GM15510 (cell line): ENCODE measurements around the gene GPR107.
A peak's percentile ranks its signal among the peaks of the same experiment; 100 is the strongest.

Experiments
- POLR2A ChIP-seq: IDR thresholded peaks from 3 replicates; pipeline ENCODE4 v1.6.1; 2011; ENCODE audit warnings: borderline replicate concordance; ENCODE audit not compliant: insufficient read length; ENCODE audit errors: extremely low read depth

The GPR107 gene

DNA sequence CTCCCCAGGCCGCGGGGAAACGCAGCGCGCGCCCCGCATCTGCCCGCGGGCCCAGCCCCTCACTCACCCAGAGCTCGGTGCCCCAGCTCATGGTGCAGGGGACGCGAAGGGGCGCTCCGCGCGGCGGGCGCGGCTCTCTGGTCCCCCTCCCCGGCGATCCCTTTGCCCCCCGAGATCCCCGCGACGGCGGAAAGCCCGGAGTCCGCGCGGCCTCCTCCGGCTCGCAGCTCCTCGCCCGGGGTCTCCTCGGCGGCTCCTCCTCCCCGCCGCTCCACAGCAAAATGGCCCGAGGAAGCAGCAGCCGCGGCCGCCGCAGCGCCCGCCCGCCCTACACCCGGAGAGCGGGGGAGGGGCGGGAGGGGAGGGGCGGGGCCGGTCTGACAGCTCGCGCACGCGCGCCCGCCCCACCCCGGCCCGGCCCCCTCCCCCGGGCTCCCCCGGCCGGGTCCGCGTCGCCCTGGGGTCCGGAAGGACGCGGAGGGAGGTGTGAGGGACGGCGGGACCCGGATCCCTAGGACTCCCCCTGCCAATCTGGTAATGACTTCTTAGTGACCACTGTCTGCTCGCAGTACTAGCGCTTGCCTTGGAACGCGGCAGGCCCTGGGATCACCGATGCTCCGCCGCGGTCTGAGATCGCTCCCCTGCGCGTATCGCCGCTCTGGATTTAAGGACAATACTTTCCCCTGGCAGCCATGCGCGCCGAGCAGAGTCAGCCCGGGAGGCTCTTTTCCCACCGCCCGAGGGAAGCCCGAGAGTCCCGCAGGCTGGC, 10.6 kb upstream of the GPR107 start, which contains the start of gene FNBP1:
Gene FNBP1, minus strand, starts transcription at position 305 of the 769 bp plus-strand sequence. Its CDS starts 214 bp downstream, at position 91.
- peak; percentile 92 for TF ChIP-seq POLR2A

DNA sequence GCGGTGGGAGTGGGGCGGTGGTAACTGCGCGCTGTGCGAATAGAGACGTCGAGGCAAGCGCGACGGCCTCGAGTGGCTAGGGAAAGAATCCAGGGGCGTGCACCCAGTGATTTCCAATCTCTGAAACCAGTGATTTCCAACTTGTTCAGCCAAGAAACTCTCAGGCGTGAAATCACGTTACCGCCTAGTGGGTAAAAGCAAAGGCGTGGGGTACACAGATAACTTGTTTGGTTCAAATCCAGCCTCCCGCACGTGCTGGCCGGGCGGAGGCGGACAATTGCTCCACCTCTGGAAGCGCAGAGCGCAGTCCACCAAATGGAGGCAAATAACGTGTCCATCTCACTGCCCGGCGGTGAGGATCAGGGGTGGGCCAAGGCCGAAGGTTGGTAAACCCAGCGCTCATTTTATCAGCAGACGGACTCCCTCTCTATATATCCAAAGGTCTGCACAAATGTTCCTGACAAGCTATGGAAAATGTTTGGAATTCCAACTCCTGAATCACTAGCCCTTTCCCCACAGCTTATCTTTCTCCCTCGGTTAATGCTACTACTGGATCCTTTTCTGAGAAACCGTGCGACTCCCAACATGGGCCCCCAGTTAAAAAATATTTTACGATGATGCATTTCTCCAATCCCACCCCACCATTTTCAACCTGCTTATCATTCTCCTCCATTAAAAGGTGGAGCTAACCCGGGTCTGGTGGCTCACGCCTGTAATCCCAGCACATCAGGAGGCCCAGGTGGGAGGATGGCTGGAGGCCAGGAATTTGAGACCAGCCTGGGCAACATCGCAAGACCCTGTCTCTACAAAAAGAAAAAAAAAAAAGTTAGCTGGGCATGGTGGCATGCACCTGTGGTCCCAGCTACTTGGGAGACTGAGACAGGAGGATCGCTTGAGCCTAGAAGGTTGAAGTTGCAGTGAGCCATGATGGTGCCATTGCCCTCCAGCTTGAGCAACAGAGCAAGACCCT, 9.8 kb upstream of the GPR107 start:
- TF ChIP-seq POLR2A = no peak

DNA sequence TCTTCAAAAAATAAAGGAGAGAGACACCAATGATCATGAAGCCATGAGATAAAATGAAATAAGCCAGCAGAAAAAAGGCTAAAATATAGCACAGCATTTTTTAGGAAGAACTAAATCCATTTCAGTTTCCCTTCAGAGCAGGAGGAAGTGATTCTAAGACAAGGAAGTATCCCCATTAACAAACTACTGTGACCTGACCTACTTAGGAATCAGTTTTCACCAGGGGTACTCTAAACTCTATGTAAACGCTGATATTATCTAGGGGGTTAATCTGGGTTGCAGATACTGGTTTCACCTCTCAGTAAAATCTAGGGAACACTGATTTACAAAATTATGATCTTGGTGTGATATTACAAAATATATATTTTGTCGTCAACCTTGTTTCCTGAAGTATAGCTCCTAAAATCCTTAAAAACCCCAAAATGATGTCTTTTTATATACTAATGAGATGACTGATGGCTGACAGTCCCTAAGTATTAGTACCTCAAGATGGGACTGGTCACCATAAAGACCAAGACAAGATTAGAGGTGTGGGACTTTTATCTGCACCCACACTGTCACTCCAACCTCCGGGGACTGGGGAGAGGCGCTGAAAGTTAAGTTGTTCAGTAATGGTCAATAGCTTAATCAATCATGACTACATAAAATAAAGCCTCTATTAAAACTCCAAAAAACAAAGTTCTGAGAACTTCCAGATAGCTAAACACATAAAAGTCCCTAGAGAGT, 7.8 kb upstream of the GPR107 start:
- TF ChIP-seq POLR2A = no peak

DNA sequence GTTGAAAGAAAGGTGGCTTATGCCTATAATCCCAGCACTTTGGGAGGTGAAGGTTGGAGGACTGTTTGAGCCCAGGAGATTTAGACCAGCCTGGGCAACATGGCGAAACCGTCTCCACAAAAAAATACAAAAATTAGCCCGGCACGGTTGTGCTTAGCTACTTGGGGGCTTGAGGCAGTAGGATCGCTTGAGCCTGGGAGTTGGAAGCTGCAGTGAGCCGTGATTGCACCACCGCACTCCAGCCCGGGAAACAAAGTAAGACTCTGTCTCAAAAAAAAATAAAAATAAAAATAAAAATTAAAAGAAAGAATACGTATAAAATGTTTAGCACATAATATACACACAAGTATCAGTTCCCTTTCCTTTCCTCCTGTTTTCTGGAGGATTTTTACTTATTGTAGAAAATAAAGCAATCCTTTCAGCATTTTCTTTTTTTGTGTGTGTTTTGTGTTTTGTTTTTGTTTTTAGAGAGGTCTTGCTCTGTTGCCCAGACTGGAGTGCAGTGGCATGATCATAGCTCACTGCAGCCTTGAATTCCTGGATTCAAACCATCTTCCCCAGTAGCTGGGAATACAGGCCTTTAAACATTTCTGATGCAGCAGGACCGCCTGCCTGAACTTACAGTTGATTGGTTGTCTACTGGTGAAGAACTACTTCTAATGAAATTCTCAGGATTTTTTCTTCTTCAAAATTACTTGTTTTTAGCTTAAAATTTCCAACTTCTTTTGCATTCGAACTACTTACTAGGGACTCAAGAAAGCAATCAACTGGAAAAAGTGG, 4.1 kb upstream of the GPR107 start:
- TF ChIP-seq POLR2A = no peak

DNA sequence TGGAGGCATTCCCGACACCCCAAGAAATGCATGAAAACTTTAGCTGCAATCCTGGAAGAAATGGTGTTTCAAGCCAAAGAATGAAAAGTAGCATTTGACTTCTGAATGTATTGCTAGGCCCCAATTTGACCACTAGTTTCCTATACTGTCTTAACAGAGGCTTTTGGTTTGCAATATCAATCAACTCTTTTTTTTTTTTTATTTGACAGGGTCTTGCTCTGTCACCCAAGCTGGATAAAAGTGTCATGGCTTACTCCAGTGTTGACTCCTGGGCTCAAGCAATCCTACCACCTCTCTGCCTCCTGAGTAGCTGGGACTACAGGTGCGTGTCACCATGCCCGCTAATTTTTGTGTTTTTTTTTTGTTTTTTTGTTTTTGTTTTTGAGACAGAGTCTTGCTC, 3.2 kb upstream of the GPR107 start:
- no peak for TF ChIP-seq POLR2A

DNA sequence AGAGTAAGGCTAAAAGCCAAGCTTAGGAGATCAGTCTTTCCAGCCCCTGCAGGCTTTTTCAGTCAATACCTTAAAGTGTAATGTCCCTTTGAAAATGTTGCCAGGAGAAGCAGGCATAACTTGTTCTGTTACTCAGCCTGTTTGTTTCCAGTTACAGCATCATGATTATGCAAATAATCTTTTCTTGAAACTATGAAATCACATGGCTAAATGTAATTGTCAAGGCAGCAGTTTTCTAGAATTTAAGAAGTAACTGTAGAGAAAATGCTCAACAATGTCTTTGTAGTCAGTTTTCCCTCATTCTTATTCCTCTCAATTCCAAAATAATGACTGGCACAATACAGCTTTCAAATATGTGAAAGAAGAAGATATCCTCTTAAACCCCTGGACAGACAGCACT, 1.9 kb upstream of the GPR107 start:
- no peak for TF ChIP-seq POLR2A

DNA sequence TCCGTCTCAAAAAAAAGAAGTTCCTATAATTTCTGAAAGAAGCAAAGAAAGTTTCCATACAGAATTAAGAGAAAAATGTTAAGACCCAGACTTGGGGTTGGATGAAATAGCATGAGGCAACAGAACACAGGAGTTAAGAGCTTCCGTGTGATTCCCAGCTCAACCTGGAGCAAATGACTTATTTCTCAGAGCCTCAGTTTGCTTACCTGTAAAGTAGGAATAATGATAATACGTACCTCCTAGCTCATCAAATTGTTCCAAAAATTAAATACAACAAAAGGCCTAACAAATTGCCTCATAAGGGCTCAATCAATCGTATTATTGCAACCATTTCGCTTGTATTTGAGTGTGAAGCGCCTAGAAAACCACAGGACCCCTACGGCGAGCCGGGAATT, 600 bp upstream of the GPR107 start:
- no peak for TF ChIP-seq POLR2A

DNA sequence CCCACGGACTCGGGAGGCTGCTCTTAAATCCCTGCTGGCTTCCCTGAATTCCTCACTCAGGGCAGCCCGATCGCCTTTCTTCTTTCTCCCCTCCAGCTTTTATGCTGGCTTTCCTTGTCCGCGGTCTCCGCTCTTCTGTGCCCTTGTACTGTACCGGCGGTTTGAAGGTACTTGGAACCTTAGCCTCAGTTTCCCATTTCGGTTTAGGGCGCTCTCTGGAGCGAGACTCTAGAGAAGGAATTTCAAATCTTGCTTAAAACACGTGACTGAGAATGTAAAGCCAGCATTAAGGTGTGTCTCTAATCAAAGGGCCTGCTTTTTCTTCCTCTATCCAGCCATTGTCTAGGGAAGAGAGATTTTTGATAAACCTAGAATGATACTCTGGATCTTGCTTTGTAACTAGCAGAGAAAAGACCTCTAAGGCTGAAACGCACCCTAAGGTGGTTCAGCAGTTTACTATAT, 650 bp downstream of the GPR107 start:
- no peak for TF ChIP-seq POLR2A

DNA sequence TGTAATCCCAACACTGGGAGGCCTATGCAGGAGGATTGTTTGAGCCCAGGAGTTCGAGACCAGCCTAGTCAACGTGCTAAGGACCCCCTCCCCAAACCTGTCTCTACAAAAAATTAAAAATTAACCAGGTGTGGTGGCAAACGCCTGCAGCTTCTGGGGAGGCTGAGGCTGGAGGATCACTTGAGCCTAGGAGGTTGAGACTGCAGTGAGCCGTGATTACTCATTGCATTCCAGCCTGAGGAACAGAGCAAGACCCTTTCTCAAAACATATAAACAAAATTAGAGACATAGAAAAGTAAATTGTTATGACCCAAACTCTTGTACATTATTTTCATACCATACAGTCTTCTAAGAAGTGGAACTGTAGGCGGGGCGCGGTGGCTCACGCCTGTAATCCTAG, 1.1 kb downstream of the GPR107 start:
- no peak for TF ChIP-seq POLR2A

DNA sequence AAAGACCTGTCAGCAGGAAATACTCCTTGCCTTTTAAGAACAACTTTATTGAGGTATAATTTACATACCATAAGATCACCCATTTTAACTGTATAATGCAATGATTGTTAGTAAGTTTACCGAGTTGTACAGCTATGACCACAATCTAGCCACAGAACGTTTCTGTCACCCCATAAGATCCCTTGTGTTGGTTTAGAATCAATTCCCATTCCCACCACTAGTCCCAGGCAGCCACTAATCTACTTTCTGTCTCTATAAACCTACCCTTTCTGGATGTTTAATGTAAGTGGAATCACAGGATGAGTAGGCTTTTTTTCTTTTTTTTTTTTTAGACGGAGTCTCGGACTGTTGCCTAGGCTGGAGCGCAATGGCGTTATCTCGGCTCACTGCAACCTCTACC, 4.4 kb downstream of the GPR107 start:
- no peak for TF ChIP-seq POLR2A

DNA sequence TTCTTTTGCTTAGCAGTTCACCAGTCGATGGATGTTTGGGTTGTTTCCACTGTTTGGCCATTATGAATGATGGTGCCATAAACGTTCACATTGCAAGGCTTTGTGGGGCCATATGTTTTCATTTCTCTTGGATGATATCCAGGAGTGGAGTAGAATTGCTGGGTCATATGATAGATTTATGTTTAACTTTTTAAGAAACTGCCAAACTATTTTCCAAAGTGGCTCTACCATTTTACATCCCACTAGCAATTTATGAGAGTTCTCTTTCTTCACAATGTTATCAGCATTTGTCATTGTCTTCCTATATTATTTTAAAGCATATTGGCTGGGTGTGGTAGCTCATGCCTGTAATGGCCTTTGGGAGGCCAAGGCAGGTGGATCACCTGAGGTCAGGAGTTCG, 5.2 kb downstream of the GPR107 start:
- TF ChIP-seq POLR2A = no peak

DNA sequence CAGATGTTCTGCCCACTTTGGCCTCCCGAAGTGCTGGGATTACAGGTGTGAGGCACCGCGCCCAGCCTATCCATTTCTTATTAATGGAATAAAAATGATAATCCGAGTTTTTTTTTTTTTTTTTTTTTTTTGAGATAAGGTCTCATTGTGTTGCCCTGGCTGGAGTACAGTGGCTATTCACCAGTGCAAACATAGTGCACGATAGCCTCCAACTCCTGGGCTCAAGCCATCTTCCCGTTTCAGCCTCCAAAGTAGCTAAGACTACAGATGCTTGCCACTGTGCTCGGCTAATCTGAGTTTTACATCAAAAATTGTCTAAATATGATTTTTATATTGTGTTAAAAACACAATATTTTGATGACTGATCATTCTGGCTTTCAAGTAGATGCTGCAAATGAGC, 6.6 kb downstream of the GPR107 start:
- TF ChIP-seq POLR2A = no peak

DNA sequence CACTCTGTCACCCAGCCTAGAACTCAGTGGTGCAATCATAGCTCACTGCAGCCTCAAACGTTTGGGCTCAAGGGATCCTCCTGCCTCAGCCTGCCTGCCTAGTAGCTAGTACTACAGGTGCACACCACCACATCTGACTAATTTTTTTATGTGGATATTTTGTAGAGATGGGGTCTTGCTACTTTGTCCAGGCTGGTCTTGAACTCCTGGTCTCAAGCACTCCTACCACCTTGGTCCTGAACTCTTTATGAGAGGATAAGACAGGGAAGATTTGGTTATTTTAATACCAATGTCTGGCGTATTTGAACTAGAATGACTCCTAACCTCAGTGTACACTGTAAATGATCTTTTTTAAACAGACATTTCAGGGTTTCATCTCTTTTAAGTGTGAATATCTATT, 9.0 kb downstream of the GPR107 start:
- no peak for TF ChIP-seq POLR2A

DNA sequence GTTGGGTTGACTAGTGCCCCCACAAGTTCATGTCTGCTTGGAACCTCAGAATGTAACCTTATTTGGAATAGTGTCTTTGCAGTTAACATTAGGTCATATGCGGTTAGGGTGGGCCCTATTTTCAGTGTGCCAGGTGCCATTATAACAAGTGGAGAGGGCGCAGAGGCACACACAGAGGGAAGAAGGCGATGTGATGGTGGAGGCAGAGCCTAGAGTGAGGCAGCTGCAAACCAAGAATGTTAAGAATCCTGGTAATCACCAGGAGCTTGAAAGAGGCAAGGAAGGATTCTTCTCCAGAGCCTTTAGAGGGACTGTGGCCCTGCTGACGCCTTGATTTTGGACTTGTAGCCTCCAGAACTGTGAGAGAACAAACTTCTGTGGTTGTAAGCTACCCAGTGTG, 10.9 kb downstream of the GPR107 start:
- TF ChIP-seq POLR2A = no peak

DNA sequence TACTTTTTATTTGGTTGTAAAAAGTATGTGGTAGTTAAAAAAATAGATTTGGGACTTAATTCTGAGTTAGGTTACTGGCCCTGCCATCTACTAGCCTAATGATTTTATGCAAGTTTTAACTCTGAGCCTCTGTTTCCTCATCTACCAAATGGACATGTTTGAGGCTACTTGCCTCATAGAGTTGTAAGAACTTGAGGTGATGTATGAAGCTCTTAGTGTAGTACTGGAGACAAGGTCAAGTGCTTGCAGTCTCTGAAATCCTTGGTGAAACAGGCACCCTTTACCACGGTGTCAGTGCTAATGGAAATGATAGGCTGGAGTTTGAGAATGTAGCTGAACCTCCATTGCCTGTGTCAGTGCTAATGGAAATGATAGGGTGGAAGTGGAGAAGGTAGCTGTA, 15.3 kb downstream of the GPR107 start:
- no peak for TF ChIP-seq POLR2A
